Measurements from ENCODE around the gene MAOA.

MAOA gene

DNA sequence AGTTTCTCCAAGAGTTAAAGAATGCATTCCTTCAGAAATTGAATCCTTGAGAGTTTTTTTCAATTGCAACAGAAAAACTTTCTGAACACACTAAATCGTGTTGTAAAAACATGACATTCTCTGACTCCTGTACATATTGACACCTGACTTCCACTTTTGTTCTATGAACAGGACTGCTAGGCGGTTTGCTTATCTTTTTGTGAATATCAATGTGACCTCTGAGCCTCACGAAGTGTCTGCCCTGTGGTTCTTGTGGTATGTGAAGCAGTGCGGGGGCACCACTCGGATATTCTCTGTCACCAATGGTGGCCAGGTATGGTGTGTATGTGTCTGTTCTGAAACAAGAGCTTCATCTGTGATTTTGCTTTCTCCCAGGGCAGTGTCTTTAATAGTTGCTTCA, 71.9 kb downstream of the MAOA start:
- intact Hi-C loops (cut with DNase I; ENCODE audit: low total_unique reads) = no loop called here
- Histone ChIP-seq H3K4me1 (no peaks in the 10 kb centered on the region), H3K27me3 (no peaks in the 10 kb centered on the region), H3K9me3 (peaks cover 0 to under 1% (median 0%) of the 10 kb centered on the region in 3 donors), H3K4me3 (no peak overlapping the region), H3K27ac (no peak overlapping the region), H3K36me3 (peaks cover 7 to 26% (median 13%) of the 10 kb centered on the region in 3 donors)
- no peak for DNase-seq
- TF ChIP-seq, protein P1, sequence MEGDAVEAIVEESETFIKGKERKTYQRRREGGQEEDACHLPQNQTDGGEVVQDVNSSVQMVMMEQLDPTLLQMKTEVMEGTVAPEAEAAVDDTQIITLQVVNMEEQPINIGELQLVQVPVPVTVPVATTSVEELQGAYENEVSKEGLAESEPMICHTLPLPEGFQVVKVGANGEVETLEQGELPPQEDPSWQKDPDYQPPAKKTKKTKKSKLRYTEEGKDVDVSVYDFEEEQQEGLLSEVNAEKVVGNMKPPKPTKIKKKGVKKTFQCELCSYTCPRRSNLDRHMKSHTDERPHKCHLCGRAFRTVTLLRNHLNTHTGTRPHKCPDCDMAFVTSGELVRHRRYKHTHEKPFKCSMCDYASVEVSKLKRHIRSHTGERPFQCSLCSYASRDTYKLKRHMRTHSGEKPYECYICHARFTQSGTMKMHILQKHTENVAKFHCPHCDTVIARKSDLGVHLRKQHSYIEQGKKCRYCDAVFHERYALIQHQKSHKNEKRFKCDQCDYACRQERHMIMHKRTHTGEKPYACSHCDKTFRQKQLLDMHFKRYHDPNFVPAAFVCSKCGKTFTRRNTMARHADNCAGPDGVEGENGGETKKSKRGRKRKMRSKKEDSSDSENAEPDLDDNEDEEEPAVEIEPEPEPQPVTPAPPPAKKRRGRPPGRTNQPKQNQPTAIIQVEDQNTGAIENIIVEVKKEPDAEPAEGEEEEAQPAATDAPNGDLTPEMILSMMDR (IDR thresholded peaks at IDR 0.05) = no peak

DNA sequence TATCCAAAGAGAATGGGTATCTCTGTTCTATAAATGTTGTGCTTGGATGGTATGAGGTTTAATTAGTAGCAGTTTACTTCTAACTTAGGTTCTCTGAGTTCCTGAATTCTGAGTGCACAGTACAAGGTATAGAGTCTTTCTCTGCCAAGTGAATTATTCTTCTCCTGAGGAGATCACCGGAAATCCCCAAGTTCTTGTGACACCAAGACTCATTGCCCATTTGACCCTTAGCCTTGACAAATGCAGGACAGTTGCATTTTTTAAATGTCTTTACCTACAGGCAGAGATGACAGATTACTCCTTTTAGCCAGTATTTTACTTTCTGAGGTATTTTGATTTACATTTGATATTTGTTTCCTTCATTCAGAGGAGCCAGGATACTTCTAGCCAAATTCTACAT, 72.9 kb downstream of the MAOA start:
- Histone ChIP-seq H3K9me3 (no peaks in the 10 kb centered on the region), H3K4me3 (no peak overlapping the region), H3K4me1 (no peaks in the 10 kb centered on the region), H3K36me3 (peaks cover 7 to 26% (median 21%) of the 10 kb centered on the region in 3 donors), H3K27ac (no peak overlapping the region), H3K27me3 (no peaks in the 10 kb centered on the region)
- no peak for DNase-seq
- intact Hi-C loops (cut with DNase I; ENCODE audit: low total_unique reads) = no loop called here
- TF ChIP-seq, protein P1 (IDR thresholded peaks at IDR 0.05) = no peak

DNA sequence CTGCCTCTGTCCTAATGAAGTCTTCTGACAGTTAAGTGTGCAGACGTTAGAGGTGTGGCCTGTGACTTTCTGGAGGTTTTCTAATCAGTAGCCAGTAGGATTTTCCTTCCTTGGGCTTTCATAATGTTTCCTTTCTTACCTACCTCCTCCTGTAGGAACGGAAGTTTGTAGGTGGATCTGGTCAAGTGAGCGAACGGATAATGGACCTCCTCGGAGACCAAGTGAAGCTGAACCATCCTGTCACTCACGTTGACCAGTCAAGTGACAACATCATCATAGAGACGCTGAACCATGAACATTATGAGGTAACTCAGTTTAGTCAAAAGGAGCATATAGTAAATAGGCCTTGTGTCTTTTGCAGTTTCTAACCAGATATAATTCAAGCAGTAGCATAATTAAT, 75.0 kb downstream of the MAOA start:
- intact Hi-C loops (cut with DNase I; ENCODE audit: low total_unique reads) = no loop called here
- TF ChIP-seq, protein P1 (IDR thresholded peaks at IDR 0.05) = no peak
- no peak overlapping the region for H3K27ac ChIP-seq
- no peaks in the 10 kb centered on the region for H3K9me3 ChIP-seq
- H3K27me3 ChIP-seq = no peaks in the 10 kb centered on the region
- H3K36me3 ChIP-seq = peaks cover 14 to 26% (median 24%) of the 10 kb centered on the region in 3 donors
- no peaks in the 10 kb centered on the region for H3K4me1 ChIP-seq
- DNase-seq = no peak
- no peak overlapping the region for H3K4me3 ChIP-seq

DNA sequence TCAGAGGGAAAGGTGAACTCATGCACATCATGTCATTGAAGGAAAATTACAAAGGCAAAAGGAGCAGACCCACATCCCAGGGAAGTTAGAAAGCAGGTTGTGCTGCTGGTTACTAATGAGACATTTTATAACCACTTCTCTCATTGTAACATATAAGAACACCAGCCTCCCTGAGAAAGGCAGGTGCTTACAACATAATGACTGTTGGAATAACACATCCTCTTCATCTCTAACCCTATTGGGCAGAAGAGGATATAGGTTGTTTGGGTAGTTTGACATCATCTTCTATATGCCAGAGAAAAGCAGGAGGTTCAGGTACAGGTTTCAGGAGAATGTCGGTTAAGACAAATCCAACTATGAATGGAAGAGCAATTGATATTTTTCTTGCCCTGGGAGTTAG, 77.6 kb downstream of the MAOA start:
- no peak overlapping the region for H3K27ac ChIP-seq
- no peaks in the 10 kb centered on the region for H3K9me3 ChIP-seq
- H3K27me3 ChIP-seq = no peaks in the 10 kb centered on the region
- no peak overlapping the region for H3K4me3 ChIP-seq
- H3K36me3 ChIP-seq = peaks cover 25 to 42% (median 29%) of the 10 kb centered on the region in 3 donors
- TF ChIP-seq, protein P1 (IDR thresholded peaks at IDR 0.05) = no peak
- DNase-seq = no peak
- intact Hi-C loops (cut with DNase I; ENCODE audit: low total_unique reads) = no loop called here
- no peaks in the 10 kb centered on the region for H3K4me1 ChIP-seq

DNA sequence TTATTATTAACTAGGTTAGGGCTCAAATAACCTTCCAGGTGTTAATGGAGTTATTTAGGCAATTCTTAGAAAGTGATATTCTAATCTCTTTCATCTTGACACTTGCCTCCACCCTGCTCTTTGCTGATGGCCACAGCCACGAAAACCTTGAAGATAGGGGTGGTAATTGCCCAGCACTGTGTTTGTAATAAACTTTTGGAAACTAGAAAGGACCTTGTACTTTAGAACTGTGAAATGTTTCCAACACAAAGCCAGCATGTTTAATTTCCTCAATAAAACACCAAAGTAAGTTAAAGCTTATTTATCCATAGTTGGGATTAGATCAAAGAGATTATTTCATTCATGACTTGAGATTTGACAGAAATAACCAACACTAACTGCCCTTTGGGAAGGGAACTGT, 78.3 kb downstream of the MAOA start:
- DNase-seq = no peak
- intact Hi-C loops (cut with DNase I; ENCODE audit: low total_unique reads) = no loop called here
- TF ChIP-seq, protein P1 (IDR thresholded peaks at IDR 0.05) = no peak
- H3K4me3 ChIP-seq = no peak overlapping the region
- H3K9me3 ChIP-seq = no peaks in the 10 kb centered on the region
- peaks cover 25 to 42% (median 29%) of the 10 kb centered on the region in 3 donors for H3K36me3 ChIP-seq
- H3K27ac ChIP-seq = no peak overlapping the region
- H3K4me1 ChIP-seq = no peaks in the 10 kb centered on the region
- H3K27me3 ChIP-seq = no peaks in the 10 kb centered on the region

DNA sequence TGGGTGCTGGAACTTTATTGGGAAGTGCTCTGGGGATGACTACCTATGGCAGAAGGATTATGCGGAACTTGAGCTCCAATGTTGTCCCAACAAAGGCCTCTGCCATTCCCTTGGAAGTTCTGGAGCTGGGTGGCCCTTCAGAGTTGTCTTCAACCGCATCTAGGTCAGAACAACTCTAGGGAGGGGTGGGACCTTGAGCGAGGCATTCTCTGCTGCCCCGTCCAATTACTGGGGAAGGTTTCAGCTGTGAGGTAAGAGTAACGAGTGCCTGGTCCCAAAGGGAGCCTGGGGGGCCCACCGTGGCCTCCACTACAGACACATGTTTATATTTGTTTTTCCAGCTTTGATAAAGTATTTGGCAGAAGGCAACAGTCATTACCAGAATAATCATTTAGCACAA, 79.4 kb downstream of the MAOA start:
- Histone ChIP-seq H3K9me3 (no peaks in the 10 kb centered on the region), H3K4me3 (no peak overlapping the region), H3K27me3 (no peaks in the 10 kb centered on the region), H3K36me3 (peaks cover 25 to 42% (median 28%) of the 10 kb centered on the region in 3 donors), H3K27ac (no peak overlapping the region), H3K4me1 (no peaks in the 10 kb centered on the region)
- intact Hi-C loops (cut with DNase I; ENCODE audit: low total_unique reads) = no loop called here
- TF ChIP-seq, protein P1 (IDR thresholded peaks at IDR 0.05) = no peak
- no peak for DNase-seq

Data from tibial artery (tissue), 4 donors.